Endothelial cell of umbilical vein (primary cell): ENCODE data around the gene PDCD6IP.

Experiments used
- POLR2AphosphoS5 ChIP-seq: IDR thresholded peaks from 2 replicates; pipeline ENCODE4 v1.6.1; 2012; ENCODE audit warnings: low read depth, mild to moderate bottlenecking, control low read depth, low read length, moderate library complexity; ENCODE audit not compliant: insufficient read depth
- TF ChIP-seq, protein P1 (sequence below), 2 donors: IDR thresholded peaks; 1 replicate in 1 of 2; 2 replicates in 1 of 2; pipeline ENCODE4 v1.5.1; 2011; ENCODE audit warnings: low read length in 2 of 2, mild to moderate bottlenecking in 2 of 2, moderate library complexity in 2 of 2, control low read depth in 1 of 2, inconsistent platforms in 1 of 2, low read depth in 1 of 2; ENCODE audit not compliant: insufficient read depth in 1 of 2; ENCODE audit errors: extremely low read depth in 1 of 2

- TF ChIP-seq, protein P1, sequence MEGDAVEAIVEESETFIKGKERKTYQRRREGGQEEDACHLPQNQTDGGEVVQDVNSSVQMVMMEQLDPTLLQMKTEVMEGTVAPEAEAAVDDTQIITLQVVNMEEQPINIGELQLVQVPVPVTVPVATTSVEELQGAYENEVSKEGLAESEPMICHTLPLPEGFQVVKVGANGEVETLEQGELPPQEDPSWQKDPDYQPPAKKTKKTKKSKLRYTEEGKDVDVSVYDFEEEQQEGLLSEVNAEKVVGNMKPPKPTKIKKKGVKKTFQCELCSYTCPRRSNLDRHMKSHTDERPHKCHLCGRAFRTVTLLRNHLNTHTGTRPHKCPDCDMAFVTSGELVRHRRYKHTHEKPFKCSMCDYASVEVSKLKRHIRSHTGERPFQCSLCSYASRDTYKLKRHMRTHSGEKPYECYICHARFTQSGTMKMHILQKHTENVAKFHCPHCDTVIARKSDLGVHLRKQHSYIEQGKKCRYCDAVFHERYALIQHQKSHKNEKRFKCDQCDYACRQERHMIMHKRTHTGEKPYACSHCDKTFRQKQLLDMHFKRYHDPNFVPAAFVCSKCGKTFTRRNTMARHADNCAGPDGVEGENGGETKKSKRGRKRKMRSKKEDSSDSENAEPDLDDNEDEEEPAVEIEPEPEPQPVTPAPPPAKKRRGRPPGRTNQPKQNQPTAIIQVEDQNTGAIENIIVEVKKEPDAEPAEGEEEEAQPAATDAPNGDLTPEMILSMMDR (IDR thresholded peaks at IDR 0.05; ENCODE audit: extremely low read depth in 1 of 2, insufficient read depth in 1 of 2, low read depth in 1 of 2, low read length in 2 of 2) = no peak
- no peak for TF ChIP-seq POLR2AphosphoS5
Measured at GRCh38 chr3:33900809-33901505, 102.5 kb downstream of the PDCD6IP start.
